HUES48 (cell line): ENCODE measurements around the gene SPDYE5.
A peak's percentile ranks its signal among the peaks of the same experiment; 100 is the strongest.
"Not testable (repeated sequence)": the region's sequence is repeated elsewhere in the genome, so short reads cannot be mapped to it uniquely, and the experiment has no call there.

Source experiments
- H3K27ac ChIP-seq: one replicate; pipeline ENCODE4 v1.7.0; 2013; ENCODE audit warnings: low read depth, low read length, inconsistent platforms
- H3K27me3 ChIP-seq: 2 replicates; pipeline ENCODE4 v1.6.1; 2013; ENCODE audit warnings: mild to moderate bottlenecking, low read length; ENCODE audit not compliant: control insufficient read depth, insufficient read depth
- H3K36me3 ChIP-seq: 2 replicates; pipeline ENCODE4 v1.6.1; 2013; ENCODE audit warnings: low read length; ENCODE audit not compliant: control insufficient read depth, insufficient read depth
- H3K4me1 ChIP-seq: 2 replicates; pipeline ENCODE4 v1.6.1; 2013; ENCODE audit warnings: mild to moderate bottlenecking, low read length; ENCODE audit not compliant: control insufficient read depth, insufficient read depth
- H3K4me3 ChIP-seq: 2 replicates; pipeline ENCODE4 v1.5.1; 2013; ENCODE audit warnings: mild to moderate bottlenecking, low read depth, low read length
- H3K9ac ChIP-seq: 2 replicates; pipeline ENCODE4 v1.6.1; 2013; ENCODE audit warnings: mild to moderate bottlenecking, low read depth, low read length, moderate library complexity
- H3K9me3 ChIP-seq: 2 replicates; pipeline ENCODE4 v1.6.1; 2013; ENCODE audit warnings: low read length; ENCODE audit not compliant: control insufficient read depth, insufficient read depth

SPDYE5 gene

GRCh38 chr7:75492020-75492419, at the start of gene SPDYE5:
SPDYE5 (plus strand) TSS chr7:75492320; CDS start chr7:75494048, 1,728 bp downstream.
- not testable (repeated sequence) for H3K27me3 ChIP-seq, H3K4me1 ChIP-seq, H3K36me3 ChIP-seq, H3K9me3 ChIP-seq, H3K9ac ChIP-seq, H3K27ac ChIP-seq, H3K4me3 ChIP-seq

- H3K27me3 ChIP-seq, H3K9me3 ChIP-seq, H3K4me1 ChIP-seq: not testable (repeated sequence)
- Histone ChIP-seq H3K27ac (peak overlapping the region; percentile 85), H3K36me3 (peaks cover 29% of the 10 kb centered on the region), H3K4me3 (peak overlapping the region; percentile 70), H3K9ac (peak overlapping the region; percentile 59; the same call in 1 of the 2 replicates)
Measured at GRCh38 chr7:75442465-75443111, 49.5 kb upstream of the SPDYE5 start.

GRCh38 chr7:75449946-75450345, 42.2 kb upstream of the SPDYE5 start:
- not testable (repeated sequence) for H3K27me3 ChIP-seq, H3K27ac ChIP-seq, H3K4me3 ChIP-seq, H3K4me1 ChIP-seq, H3K9ac ChIP-seq, H3K9me3 ChIP-seq, H3K36me3 ChIP-seq

GRCh38 chr7:75452494-75452955, 39.6 kb upstream of the SPDYE5 start:
- H3K9me3 ChIP-seq, H3K9ac ChIP-seq, H3K27me3 ChIP-seq: not testable (repeated sequence)

GRCh38 chr7:75456403-75456802, 35.7 kb upstream of the SPDYE5 start:
- not testable (repeated sequence) for H3K4me1 ChIP-seq, H3K9ac ChIP-seq, H3K9me3 ChIP-seq, H3K27ac ChIP-seq, H3K4me3 ChIP-seq, H3K27me3 ChIP-seq, H3K36me3 ChIP-seq

More at GRCh38 chr7:75452494-75452955, 39.6 kb upstream of the SPDYE5 start:
- not testable (repeated sequence) for H3K36me3 ChIP-seq, H3K4me3 ChIP-seq, H3K4me1 ChIP-seq, H3K27ac ChIP-seq

GRCh38 chr7:75458034-75458433, 34.1 kb upstream of the SPDYE5 start:
- H3K9me3 ChIP-seq, H3K36me3 ChIP-seq, H3K9ac ChIP-seq, H3K4me1 ChIP-seq, H3K27me3 ChIP-seq, H3K4me3 ChIP-seq, H3K27ac ChIP-seq: not testable (repeated sequence)

- not testable (repeated sequence) for H3K9me3 ChIP-seq
Measured at GRCh38 chr7:75460541-75460940, 31.6 kb upstream of the SPDYE5 start.

GRCh38 chr7:75470166-75470565, 22.0 kb upstream of the SPDYE5 start:
- H3K9ac ChIP-seq, H3K4me1 ChIP-seq, H3K4me3 ChIP-seq, H3K27ac ChIP-seq, H3K9me3 ChIP-seq, H3K27me3 ChIP-seq: not testable (repeated sequence)
- peaks cover 26% of the 10 kb centered on the region for H3K36me3 ChIP-seq

More at GRCh38 chr7:75460541-75460940, 31.6 kb upstream of the SPDYE5 start:
- not testable (repeated sequence) for H3K27ac ChIP-seq, H3K4me1 ChIP-seq, H3K36me3 ChIP-seq, H3K27me3 ChIP-seq, H3K9ac ChIP-seq, H3K4me3 ChIP-seq

- not testable (repeated sequence) for H3K27me3 ChIP-seq, H3K27ac ChIP-seq, H3K4me3 ChIP-seq, H3K4me1 ChIP-seq, H3K9me3 ChIP-seq, H3K9ac ChIP-seq
- H3K36me3 ChIP-seq = peaks cover 19% of the 10 kb centered on the region
Measured at GRCh38 chr7:75477457-75477856, 14.7 kb upstream of the SPDYE5 start.

- H3K27ac ChIP-seq, H3K36me3 ChIP-seq, H3K27me3 ChIP-seq, H3K4me1 ChIP-seq, H3K9ac ChIP-seq, H3K4me3 ChIP-seq, H3K9me3 ChIP-seq: not testable (repeated sequence)
Measured at GRCh38 chr7:75480313-75480712, 11.8 kb upstream of the SPDYE5 start.

- not testable (repeated sequence) for H3K4me1 ChIP-seq, H3K27me3 ChIP-seq, H3K9me3 ChIP-seq, H3K36me3 ChIP-seq
- Histone ChIP-seq H3K4me3 (peak overlapping the region; percentile 88), H3K27ac (peak overlapping the region; percentile 90), H3K9ac (peak overlapping the region; percentile 87; the same call in 1 of the 2 replicates)
Measured at GRCh38 chr7:75485355-75485978, 6.7 kb upstream of the SPDYE5 start.
